GM20431 (cell line): ENCODE data around the gene EML6.

Experiments
- in situ Hi-C: fragments of 300-500 bp; cut with MseI, MboI; formaldehyde crosslinking; loops from one replicate; pipeline ENCODE4 v1.15.0; 2020; ENCODE audit warnings: low sequenced_read_pairs; ENCODE audit not compliant: unreplicated experiment

Gene EML6

DNA sequence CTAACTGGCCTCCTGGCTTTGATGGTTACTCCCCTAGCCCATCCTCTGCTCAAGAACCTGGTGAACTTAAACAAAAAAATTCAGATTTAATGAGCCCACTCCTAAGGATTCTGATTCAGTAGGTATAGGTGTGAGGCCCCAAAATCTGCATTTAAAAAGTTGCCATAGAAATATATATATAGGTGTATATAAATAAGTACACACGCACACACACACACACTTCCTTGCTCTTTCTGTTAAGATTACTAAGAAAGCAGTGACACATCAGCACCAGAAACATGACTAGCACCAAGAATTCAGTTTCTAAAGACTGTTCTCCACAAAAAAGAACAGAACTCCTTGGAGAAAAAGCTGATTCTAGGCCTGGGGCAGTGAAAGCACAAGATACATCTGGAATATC lies 17.8 kb downstream of the EML6 start:
- in situ Hi-C loops: no loop called here

DNA sequence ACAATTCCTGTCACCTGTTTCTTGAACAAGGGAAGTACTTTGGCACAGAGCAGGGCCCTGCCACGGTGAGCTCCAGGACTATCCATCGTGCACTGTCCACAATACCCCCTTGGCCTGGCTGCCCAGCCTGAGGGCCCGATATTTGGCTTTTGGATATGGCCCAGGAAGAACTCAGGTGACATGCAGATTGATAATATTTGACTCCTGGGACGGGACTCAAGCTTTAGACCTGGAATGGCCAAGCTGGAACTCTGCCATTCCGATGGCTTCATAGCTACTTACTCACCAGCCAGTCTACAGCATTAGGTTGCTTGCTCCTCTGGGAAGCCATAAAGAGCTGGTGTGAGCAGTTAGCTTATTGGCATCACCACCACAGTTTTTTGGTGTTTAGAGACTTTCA lies 26.6 kb downstream of the EML6 start:
- in situ Hi-C loops: no loop called here

DNA sequence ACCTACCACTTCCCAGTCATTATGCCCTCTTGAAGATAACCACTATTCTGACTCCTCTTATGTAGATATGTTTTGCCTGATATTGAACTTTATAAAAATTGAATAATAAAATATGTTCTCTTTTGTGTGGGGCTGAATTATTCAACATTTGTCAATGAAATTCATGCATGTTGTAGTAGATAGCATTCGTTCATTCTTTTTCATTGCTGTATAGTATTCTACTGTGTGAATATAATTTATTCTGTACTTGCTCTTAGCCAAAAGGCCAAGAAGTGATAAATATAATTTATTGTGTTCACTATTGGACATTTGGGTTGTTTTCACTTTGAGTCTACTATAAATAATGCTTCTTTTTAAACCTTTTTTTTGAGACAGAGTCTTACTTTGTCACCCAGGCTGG lies 29.0 kb downstream of the EML6 start:
- in situ Hi-C loops: no loop called here

DNA sequence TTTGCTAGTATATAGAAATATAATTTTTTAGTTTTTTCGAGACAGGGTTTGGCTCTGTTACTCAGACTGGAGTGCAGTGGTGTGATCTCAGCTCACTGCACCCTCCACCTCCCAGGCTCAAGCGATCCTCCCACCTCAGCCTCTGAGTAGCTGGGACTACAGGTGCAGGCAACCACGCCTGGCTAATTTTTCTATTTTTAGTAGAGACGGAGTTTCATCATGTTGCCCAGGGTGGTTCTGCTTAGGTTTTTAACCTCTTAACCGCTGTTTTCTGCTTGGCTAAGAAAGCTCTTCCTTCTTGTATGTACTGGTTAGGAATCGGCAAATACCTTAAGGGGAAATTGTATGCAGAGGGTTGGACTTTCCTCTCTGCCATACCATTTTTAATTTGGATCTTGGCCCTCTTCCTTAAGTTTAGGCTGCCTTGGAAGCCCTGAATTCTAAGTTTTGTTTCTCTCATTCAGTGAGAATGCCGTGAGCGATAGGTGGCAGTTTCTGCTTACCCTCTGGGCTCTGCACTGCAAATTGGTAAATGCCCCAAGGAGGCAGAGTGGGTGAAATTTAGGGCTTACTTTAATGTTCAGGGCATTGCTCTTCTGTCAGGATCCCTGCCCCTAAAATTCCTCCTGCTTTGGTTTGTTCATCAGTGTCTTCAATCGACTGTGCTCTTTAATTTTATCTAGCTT lies 32.3 kb downstream of the EML6 start:
- in situ Hi-C loops: no loop called here

DNA sequence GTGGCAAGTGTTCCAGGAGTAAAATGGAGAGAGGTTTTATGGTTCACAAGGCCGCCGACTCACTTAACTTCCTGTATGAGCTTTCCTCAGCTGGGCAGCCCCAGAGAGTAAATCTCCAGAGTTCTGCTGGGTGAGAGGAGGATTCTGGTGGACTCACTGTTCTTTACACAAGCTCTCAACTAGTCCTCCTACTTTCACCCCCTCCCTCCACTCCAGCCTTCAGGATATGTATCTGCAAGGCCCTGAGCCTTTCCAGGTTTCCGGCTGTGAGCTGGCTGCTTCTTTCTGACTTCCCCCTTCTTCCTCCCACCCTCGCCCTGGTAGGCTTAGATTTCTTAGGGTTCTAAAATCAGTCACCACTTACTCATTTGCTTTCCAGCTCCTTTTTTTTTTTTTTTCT lies 34.0 kb downstream of the EML6 start:
- in situ Hi-C loops: no loop called here

DNA sequence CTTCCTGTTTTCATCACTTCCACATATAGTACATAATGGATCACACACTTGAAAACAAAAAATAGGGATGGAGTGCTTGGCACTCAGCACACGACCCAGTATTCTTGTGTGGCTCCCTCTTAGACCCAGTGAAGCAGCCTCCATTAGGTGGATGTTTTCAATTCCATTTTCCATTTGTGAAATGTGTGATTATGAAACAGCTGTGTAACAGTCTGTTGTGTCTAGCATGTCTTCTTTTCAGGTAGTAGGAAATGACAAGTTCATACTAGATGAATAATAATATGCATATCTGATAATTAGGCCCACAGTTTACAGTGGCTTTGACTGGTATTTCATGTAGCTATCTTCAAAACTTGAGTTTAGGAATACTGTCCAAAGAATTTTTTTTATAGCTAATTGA lies 35.5 kb downstream of the EML6 start:
- in situ Hi-C loops: no loop called here

DNA sequence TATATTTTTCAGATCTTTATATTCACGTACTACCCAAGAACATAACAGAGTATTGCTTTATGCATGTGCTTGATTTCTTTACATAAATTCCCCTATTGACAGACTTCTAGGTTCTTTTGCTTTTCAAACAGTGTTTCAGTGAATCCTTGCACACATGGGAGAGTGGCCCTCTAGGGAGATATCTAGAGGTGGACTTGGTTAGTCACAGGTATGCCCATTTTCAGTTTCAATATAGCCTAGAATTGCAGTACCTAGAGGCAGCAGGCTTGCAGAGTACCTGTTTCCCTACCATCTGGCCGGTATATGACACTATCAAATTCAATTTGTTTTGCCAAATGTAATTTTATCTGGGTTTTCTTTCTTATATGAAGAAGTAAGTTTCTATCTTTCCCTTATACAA lies 36.8 kb downstream of the EML6 start:
- in situ Hi-C loops: no loop called here

DNA sequence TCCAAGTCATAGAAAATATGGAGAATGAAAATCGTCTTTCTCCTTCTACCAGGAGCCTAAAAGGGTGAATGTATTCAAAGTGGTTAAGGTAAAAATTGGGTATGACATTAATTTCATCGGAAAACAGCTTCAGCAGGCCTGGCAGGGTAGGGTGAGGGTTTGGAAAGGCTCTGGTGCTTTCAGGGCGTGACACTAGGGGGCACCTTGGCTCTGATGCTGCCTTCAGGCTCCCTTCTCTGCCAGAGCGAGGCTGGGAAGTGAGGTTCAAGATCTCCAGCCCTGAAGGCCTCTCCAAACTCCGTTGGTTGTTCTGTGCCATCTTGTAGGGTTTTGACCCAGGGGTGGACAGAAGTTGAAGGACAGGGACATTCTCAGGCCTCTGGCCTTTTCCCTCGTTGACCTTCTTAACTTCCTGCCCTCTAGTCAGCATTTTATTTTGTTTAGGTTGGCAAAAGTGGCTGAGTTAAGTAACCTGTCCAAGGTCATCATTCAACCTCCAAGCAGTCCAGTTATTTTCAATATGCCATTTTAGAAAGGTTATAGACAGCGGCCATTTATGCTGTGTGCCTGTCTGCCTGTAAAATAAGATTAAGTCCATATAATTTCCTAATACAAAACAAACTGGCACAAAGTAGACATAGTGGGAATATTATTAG lies 40.3 kb downstream of the EML6 start:
- in situ Hi-C loops: no loop called here

DNA sequence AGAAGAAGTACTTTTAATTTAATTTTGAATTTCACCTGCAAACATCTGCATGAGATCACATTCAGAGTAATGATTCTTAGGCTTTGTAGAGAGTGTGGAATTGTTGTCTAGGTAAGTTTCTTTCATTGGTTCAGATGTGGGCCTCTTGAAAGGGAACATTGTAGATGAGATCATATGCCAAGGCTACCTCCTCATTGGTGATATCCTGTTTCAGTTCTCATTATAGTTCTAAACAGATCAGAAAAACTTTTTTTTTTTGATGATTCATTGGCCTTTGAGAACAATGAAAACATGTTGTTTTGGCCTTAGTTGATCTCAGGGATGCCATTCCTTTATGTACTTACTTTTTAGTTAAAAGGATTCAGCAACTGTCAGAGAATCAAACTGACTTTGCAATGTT lies 44.5 kb downstream of the EML6 start:
- in situ Hi-C loops: no loop called here

DNA sequence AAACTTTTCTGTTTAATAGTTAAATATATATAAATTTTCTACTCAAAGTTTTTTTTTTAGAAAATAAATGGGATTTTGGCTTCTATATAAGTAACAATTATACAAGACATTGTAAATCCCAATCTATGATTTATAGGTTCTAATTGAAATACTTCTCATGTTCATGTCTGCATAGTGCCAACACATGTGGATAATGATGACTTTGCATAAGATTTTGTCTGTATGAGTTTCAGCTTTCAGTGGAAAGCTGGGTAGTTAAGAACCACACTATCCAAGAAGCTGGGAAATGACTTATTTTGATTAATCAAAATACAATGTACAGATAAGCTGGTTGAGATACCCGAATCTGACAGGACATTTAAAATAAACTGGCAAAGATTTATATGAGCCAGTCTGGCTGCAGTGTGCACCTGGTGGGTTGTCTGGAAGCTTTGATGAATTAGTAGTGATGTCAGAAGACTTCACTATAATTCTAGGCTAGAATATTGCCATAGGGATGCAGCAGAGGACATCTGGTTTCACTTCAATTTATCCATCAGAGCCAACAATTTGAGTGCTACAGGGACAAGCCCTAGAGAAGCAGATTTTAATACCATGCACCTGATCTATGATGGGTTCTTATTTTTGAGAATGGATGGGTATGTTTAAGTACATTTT lies 45.4 kb downstream of the EML6 start:
- in situ Hi-C loops: no loop called here

DNA sequence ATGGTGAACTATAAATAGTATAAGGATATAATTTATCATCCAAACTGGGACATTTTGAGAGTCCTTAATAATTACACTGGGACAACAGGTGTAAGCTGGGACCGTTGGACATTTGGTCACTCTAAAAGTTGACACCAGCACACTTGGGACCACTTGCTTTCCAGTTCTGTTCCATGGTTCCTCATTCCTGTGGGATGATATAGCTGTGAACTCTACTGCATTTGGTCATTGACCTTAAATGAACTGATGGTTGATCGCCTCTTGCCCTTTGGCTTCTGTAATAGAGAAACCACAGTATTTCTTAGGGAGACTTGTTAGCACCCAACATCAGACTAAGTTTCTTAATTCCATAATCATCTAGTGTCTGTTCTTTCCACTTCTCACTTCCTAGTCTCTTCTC lies 46.7 kb downstream of the EML6 start:
- in situ Hi-C loops: no loop called here

DNA sequence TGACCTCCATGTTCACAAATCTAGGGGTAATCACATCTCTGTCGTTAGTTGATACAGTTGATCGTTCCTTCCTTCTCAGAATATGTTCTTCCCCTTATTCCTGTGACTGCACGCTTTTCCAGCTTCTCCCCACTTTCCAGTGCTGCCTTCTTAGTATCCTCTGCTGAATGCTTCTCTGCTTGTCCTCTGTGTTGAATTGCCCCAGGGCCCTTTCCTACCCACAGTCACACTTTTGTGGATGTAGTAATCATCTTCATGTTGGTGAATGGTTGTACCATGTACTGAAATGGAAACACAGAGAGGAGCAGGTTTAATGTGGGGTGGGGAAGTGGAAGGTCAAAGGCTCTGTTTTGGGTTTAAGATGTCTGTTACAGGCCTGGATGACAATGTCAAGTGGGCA lies 47.2 kb downstream of the EML6 start:
- in situ Hi-C loops: no loop called here

DNA sequence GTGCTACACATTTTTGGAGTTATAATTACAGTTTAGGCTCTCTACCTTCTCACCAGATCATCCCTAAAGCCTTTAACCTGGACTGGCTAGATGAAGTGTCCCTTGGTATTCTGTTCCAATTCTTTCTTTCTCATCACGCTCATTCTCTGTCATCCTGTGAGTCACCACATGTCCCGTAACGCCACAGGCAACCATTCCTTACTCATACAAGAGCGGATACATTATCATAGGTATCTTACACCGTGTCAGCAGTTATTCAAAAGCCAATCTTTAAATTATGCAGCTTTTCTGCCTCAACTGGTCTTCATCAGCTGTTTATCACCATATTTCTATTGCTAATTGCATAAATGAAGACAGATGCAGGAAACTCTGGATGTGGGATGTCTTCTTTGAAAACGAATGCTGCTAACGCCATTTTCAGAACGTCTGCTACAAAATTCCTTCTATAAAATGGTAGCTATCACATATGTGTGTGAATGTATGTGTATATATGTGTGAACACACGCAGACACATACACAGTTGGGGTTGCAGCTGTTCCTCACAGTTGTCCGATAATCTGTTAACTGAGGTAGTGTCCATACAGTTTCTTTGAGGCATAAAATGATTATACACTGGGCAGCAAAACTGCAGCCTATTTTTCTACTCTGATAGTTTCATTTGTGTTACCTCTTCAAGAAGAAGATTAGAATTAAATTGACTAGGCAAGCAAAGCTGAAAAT lies 47.9 kb downstream of the EML6 start:
- in situ Hi-C loops: no loop called here

DNA sequence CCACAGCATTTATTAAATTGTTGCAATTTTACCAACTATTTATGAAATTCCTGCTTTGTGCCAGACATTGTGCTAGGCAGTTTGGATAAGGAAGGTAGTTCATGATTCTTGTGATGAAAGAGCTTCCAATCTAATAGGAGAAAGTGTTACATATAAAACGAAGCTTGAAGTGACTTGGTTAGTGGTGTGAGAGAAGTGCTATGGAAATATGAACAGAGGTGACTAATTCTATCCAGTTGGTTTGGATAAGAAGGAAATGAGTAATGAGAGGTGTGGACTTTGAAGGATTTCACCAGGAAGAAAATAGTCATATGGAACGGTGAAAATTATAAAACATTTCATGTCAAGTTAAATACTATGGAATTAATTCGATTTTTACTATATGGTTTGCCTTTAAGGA lies 48.6 kb downstream of the EML6 start:
- in situ Hi-C loops: no loop called here

DNA sequence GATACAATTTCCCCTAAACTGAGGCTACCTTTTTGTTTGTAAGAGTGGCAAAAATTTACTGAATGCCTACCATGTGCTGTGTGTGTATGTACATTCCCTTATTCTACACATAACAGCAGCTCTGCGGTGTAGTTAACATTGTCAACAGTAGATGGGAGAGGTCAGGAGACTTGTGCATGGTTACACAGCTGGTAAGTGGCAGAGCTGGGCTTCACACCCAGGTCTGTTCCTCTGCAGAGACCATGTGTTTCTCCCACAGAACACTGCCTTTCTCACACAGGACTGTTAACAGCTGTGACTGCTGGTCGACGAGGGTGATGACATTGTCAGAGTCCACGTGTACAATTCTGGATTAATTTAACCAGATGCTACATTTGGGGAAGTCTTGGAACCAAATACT lies 49.1 kb downstream of the EML6 start:
- in situ Hi-C loops: no loop called here

DNA sequence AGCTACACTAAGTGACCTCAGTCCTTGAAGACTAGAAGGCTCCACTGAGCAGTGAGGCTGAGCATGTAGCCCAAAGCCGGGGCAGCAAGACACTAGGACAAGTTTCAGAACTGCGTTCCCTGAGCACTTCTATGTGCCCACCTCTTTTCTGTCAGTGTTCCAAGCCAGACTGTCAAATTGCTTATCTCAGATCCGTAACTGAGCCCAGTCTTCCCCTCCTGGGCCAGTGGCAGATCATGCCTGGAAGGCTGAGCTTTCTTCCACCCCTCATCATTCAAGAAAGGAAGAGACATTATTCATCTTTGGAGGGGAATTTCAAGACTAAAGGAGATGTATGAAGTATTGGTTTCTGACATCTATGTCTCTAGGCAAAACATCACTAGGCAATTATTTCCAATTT lies 49.8 kb downstream of the EML6 start:
- in situ Hi-C loops: no loop called here

DNA sequence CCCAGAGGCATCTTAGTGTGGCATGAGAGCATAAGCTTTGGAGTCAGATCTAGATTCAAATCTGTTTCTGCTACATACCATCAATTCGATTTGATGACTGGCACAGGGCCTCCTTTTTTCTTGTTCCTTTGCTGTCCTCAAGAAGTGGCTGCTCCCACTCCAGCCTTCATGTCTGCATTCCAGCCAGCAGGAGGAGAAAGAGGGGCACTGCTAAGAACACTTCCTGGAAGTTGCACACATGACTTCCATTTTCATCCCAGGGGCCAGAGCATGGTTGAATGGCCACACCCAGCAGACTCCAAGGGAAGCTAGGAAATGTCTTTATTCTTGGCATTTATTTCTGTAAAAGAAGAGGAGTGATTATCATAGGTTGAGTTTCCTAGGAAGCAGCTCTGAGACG lies 50.4 kb downstream of the EML6 start:
- in situ Hi-C loops: no loop called here

DNA sequence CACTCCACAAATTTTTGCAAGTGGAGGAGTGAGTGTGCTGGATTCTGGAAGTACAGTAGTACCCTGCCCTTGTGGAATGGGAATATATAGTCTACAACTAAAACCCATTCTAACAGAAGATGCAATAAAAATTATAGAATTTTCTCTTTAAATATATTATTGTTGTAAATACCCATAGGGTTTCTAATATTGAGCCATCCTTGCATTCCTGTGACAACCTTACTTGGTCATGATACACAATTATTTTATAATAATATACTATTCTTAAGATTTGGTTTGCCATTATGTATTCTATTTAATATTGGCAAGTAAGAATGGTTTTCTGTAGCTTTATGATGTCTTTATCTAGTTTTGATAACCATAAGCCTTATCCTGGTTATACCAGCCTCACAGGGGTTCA lies 52.2 kb downstream of the EML6 start:
- in situ Hi-C loops: no loop called here

DNA sequence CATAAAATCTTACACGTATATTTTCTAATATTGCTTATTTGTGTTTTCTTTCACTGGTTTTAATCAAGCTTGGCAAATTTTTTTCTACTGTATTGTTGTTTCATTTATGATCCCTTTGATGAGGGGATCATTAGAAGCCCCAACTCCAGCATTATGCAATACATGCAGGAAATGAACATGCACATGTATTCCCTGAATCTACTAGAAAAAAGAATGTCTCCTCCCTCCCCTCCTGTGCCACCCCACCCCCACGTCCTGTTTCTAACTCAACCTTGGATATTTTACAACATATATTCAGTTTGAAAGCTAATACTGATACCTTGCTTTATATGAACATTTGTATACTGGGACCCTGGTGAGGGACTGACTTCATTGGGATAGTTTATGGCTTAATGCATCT lies 53.0 kb downstream of the EML6 start:
- in situ Hi-C loops: no loop called here

DNA sequence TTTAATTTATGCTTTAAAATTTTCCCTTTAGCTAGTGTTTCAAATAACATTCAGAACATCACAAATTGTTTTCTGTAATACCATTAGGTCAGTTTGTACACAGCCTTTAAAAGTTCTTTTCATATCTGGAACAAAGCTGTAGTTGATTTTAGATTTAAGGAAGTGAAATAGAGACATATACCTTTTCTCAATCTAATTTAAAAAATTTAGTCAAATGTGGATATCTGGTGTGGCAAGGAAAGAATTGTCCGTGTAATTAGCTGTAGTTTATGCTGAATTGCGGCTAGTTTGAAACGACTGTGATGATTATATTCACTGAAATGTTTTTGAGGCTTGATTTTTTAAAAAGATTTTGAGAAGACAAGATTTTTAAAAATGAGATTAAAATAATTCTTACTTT lies 59.9 kb downstream of the EML6 start:
- in situ Hi-C loops: no loop called here

DNA sequence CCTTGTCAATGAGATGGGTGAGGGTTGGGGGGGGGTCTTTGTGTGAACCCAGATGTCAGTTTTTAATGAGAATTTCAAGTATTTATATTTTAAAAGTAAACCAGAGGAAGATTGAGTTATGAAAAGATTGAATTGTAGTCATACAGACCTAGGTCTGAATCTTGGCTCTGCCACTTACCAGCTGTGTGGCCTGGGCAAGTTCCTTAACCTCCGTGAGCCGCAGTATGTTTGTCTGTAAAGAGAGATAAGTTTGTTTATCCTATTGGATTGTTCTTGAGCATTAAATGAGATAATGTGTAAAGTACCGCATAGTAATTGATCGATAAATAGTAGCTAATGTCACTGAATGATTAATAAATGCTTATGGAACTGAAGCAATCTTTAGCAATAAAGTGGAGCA lies 63.8 kb downstream of the EML6 start:
- in situ Hi-C loops: no loop called here
